GM19239 (cell line): Measurements from ENCODE around the gene RBM19.
"Not testable (repeated sequence)": the region's sequence is repeated elsewhere in the genome, so short reads cannot be mapped to it uniquely, and the experiment has no call there.

ENCODE experiments used
- DNase-seq: peaks from one replicate; pipeline ENCODE4 v3.0.0; 2011; ENCODE audit warnings: low spot score; ENCODE audit not compliant: insufficient read length
- FAIRE-seq: peaks from 2 replicates; lab custom pipeline; 2011; peaks lifted over from hg19 to GRCh38; lab: Jason Lieb, UNC

RBM19 gene

GRCh38 chr12:113909776-113910420 lies 56.2 kb downstream of the RBM19 start:
- no peak for FAIRE-seq

DNA sequence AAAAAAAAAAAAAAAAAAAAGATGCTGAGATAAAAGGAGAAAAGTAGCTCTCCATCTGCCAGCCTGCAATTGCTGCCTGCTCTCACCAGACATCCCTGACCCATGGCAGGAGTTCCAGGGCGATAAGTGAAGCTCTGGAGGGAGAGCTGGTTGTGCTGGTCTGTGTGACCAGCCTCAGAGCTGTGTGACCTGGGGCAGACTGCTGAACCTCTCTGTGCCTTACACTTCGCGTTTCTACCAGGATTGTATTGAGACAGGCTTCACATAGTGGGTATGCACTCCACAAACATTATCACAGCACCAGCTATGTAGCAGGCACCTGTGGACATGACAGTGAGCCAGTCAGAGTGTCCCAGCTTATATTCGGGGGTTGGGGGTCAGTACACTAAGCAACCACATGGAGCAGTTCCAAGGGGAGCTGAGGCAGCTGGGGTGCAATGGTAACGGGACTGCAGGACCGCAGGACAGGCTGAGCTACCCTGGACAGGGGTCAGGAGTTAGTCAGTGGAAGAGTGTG lies 57.5 kb downstream of the RBM19 start:
- no peak for DNase-seq
- no peak for FAIRE-seq

More at GRCh38 chr12:113909776-113910420, 56.2 kb downstream of the RBM19 start:
- no peak for DNase-seq

DNA sequence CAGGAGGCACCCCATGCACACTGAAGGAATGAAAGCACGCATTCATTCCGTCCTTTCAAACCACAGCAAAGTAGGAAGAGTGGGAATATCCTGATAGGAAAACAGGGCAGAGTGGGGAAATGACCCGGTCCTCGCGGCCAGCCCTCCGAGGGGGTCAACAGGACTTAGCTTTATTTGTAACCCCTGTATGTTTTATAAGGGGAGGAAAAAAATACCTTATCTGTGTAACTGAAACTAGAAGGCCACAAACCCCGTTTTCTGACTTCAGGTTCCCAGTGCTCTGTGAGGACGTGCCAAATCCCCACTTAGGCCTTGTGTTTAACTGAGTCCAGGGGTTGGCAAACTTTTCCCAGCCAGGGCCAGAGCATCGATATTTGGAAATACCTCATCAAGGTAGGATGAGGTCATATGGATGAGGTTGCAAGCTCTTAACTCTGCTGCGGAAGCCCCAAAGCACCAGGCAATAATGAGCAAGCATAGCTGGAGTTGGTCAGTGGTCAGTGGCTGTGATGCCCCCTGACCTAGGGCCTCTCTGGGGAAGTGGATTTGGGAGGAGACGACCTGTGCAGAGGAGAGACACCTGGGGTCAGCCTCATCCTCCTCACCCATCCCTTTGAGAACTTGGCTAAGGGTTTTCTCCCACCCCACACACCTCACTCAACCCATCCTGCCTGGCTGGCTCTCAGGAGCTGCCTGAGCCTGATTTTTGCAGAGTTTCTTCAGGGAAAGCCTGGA lies 58.5 kb downstream of the RBM19 start:
- FAIRE-seq (no peak), DNase-seq (no peak)

DNA sequence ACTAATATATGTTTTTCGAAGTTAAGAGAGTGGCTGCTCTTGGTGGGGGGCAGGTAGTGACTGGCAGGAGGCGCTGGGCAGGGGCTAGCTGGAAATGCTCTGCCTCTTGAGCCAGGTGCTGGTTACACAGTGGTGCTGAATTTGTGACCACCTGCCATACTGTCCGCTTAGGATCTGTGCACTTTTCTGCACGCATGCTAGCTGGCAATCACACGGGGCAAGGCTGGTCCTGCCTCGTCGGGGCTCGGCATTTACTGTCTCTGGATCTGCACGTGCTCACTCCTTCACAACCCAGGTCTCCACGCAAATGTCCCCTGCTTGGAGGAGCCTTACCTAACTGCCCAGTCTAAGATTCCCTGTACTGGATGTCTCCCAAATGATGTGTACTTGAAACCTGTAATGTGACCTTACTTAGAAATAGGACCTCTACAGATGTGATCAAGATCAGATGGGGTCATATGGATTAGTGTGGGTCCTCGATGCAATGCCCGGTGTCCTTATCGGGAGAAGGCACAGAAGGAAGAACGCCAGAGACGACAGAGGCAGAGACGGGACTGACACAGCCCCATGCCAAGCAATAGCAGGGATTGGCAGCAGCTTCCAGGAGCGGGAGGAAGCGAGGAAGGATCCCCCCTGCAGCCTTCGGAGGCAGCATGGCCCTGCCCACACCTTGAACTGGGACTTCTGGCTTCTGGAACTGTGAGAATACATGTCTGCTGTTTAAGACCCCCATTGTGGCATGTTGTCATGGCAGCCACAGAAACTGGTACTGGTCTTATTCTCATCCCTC lies 59.5 kb downstream of the RBM19 start:
- DNase-seq (no peak), FAIRE-seq (no peak)

- FAIRE-seq: no peak
- DNase-seq: no peak
Observed at GRCh38 chr12:113905829-113906228, 60.3 kb downstream of the RBM19 start.

GRCh38 chr12:113903381-113903863 lies 62.7 kb downstream of the RBM19 start:
- DNase-seq: no peak
- no peak for FAIRE-seq

DNA sequence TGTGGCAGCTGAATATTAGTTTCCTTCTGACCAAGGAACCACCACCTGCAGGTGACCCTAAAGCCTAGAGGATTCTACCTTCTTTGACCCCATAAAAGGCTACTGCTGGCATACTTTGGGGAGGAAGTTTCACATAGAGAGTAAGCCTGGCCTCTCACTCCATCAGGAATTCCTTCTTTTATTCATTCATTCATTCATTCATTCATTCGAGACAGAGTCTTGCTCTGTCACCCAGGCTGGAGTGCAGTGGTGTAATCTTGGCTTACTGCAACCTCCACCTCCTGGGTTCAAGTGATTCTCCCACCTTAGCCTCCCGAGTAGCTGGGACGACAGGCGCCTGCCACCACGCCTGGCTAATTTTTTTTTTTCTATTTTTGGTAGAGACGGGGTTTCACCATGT lies 64.8 kb downstream of the RBM19 start:
- not testable (repeated sequence) for FAIRE-seq, DNase-seq

- FAIRE-seq (no peak), DNase-seq (no peak)
Observed at GRCh38 chr12:113900716-113901115, 65.4 kb downstream of the RBM19 start.

DNA sequence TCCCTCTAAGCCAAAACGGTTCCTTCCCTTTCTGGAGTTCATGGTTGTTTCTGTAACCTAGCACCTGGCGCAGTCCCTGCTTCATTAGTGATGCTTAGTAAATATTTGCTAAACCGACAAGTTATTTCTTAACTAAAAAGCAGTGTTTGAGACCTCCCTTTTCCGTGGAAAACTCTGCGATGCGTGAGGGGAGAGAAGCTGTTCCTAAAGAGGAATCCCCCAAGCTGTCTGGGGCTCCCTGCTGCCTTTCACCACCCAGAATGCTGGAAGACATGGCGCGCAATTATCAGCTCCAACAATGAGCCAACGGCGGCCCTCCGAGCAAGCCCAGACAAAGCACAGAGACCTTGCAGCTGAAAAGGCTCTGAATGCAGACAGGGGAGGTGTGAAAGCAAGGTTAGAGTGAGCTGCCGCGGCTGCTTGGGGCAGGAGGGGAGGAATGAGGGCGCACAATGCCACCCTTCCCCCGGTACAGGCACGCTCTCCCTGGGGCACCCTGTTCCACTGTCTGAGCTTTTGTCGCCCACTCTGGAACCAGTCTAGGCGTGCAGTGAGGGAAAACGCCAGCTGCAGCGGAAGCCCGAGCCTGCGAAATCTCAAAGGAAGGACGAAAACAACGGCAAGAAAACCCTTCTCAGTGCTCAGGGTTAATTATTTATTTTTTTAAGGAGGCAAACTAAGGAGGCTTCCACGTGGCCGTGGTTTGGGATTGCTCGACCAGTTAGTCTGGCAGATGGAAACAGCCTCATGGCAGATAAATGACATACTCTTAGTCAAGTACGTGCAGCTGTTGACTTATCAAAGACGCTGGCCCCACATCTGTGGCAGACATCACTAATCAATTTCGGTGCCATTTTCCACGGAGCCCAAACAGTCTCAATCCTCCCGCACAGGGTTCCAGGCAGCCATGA lies 66.3 kb downstream of the RBM19 start:
- FAIRE-seq (no peak), DNase-seq (no peak)

GRCh38 chr12:113899042-113899560 lies 67.0 kb downstream of the RBM19 start:
- no peak for FAIRE-seq
- DNase-seq: no peak

GRCh38 chr12:113898466-113898865 lies 67.7 kb downstream of the RBM19 start:
- no peak for FAIRE-seq
- DNase-seq: no peak

- FAIRE-seq (no peak), DNase-seq (no peak)
Observed at GRCh38 chr12:113897406-113897805, 68.7 kb downstream of the RBM19 start.

DNA sequence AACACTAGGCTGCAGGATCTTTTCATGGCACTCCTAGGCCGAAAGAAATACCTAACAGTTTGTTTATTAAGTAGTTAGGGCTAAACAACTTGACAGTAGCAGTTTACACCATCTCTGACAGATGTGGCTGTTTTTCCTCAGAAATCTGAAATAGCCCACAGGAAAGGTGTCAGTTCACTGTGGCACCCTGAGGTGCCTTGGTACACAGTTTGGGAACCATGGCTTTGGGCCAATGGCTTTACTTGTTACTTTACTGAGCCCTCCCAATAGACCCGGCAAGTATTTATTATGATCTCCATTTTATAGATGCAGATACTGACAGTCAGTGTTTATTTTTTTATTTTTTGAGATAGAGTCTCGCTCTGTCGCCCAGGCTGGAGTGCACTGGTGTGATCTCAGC lies 69.3 kb downstream of the RBM19 start:
- FAIRE-seq (no peak), DNase-seq (no peak)

DNA sequence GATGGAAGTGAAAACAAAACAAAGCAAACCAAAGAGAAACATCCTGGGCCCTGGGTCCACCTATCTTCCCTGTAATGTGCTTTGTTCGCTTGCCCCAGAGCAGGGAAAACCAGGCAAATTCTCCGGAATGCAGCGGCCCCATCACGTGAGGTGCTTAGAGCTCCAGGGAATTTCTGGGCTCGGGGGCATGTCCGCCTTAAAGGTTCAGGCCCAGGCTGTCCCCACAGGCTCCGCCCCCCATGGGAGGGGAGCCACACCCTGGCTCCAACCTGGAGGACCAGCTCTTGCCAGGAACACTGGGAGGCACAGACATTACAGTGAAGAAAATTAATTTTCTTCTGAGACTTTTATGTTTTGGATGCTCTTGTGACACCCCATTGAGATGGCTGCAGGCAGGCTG lies 69.9 kb downstream of the RBM19 start:
- DNase-seq: no peak
- no peak for FAIRE-seq

DNA sequence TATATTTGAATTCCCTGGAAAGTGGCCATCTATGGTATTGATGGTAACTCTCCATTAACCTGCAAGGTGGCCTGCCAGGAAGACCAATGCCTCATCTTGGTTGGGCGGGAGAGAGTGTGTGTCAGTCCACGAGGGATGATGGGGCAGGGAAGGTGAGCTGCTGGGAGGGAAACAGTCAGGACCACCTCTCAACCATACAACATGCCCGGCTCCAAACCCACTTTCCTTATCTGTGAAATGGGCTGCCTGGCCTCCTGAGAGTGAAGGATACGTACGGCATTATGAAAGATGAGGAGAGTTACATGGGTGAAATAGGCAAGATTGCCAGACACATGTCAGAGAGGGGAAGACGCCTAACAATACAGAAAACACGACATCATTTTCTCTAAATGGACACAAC lies 70.9 kb downstream of the RBM19 start:
- DNase-seq (no peak), FAIRE-seq (no peak)

DNA sequence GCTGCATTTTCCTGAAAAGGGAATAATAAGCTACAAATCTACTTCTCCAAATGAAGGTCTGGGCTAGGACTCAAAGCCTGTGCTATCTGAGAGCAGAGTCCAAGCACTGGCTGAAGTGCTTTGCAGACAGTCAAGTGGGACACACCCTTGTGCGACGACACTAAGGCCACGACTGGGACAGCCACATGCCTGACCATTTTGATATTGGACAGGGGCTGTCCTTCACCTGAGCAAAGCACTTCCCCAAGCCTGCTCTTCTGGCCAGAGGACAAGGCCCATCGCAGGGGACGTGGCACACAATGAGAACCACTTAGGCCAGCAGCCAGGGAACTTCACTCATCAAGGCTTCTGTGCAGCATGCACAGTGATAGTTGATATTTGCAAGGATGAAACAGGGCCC lies 71.4 kb downstream of the RBM19 start:
- FAIRE-seq (no peak), DNase-seq (no peak)

GRCh38 chr12:113893221-113893620 lies 72.9 kb downstream of the RBM19 start:
- no peak for FAIRE-seq
- no peak for DNase-seq

GRCh38 chr12:113892556-113892955 lies 73.6 kb downstream of the RBM19 start:
- FAIRE-seq (no peak), DNase-seq (no peak)

GRCh38 chr12:113891739-113892520 lies 74.2 kb downstream of the RBM19 start:
- FAIRE-seq: no peak
- DNase-seq: no peak
